Activated naive CD4-positive, alpha-beta T cell treated with anti-CD3 and anti-CD28 coated beads, Interleukin-2, amount 10 ng/mL, durations not matched to agents 7 days and 5 days (primary cell): Measurements from ENCODE around the gene ANKS4B.
A peak's percentile ranks its signal among the peaks of the same experiment; 100 is the strongest.

Experiments used
- CTCF ChIA-PET: fragments of 350-600 bp; sonication (Branson Sonifier 250); formaldehyde crosslinking; loops from one replicate; lab custom pipeline; 2021; ENCODE audit warnings: antibody characterized with exemption; lab: Charles Lee
- DNase-seq: peaks from one replicate; pipeline ENCODE4 v3.0.0-alpha.2; 2020
- H3K27ac Mint-ChIP-seq: one replicate; pipeline ENCODE4 v1.8.0; 2021; ENCODE audit warnings: mild to moderate bottlenecking, moderate library complexity, mixed read lengths
- H3K27me3 Mint-ChIP-seq: one replicate; pipeline ENCODE4 v1.8.0; 2021; ENCODE audit warnings: mild to moderate bottlenecking, mixed read lengths
- H3K36me3 Mint-ChIP-seq: one replicate; pipeline ENCODE4 v1.8.0; 2021; ENCODE audit warnings: mixed read lengths
- H3K4me1 Mint-ChIP-seq: one replicate; pipeline ENCODE4 v1.8.0; 2021; ENCODE audit warnings: mixed read lengths
- H3K4me3 Mint-ChIP-seq: one replicate; pipeline ENCODE4 v1.8.0; 2021; ENCODE audit warnings: mild to moderate bottlenecking, moderate library complexity, mixed read lengths
- H3K9me3 Mint-ChIP-seq: one replicate; pipeline ENCODE4 v1.8.0; 2021; ENCODE audit warnings: mixed read lengths

Gene ANKS4B

DNA sequence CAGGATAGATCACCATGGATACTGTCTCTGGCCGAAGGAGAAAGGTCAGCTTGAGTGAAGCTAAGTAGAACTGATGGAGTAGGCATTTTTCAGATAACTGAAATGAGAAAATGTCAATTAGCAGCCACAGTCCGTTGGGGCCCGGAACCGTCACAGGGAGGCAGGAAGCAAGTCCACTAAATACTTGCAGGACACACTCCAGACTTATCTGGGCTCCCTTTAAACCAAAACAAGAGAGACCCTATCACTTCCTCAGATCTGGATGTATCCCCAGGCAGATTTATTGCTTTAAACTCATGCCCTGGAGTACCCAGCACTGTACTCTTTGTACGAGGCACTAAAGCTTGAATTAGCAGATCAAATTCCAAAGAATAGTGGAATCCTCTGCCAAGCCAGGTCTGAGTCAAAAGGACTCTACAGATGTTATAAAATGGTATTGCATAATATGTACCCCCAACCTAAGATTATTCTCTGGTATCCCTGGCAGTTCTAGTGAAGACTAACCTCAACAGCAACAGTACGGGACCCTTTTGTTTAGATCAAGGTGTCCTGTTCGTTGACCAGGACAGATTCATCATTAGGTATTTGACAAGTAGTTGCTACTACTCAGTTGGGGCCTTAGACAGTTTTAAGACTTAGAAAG lies 30.2 kb upstream of the ANKS4B start:
- Mint-ChIP-seq H3K9me3 (no peaks in the 10 kb centered on the region), H3K27me3 (peaks cover 13% of the 10 kb centered on the region), H3K36me3 (no peaks in the 10 kb centered on the region), H3K4me1 (no peaks in the 10 kb centered on the region), H3K4me3 (no peak overlapping the region), H3K27ac (no peak overlapping the region)
- CTCF ChIA-PET, result no interaction called here
- DNase-seq, result no peak

DNA sequence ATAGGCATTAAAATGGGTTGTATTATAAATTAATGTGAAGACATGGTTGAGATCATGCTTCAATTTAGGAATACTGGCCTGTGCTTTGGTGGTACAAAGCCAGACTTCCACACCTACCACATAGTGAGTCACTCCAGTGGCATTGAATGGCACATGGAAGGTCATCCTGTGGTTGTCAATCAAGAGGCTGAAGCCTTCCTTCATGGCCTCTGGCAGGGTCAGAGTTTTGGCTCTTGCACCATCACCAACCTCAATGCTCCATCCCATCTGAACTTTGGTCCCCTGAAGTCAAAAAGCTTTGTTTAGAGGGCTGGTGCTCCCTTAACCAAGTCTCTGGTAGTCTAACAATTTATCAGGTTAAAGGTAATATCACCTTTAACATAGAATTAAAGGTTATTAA lies 28.2 kb upstream of the ANKS4B start:
- DNase-seq, result no peak
- peaks cover 20% of the 10 kb centered on the region for H3K27me3 Mint-ChIP-seq
- H3K27ac Mint-ChIP-seq, result no peak overlapping the region
- CTCF ChIA-PET, result no interaction called here
- H3K4me1 Mint-ChIP-seq, result no peaks in the 10 kb centered on the region
- H3K4me3 Mint-ChIP-seq, result no peak overlapping the region
- no peaks in the 10 kb centered on the region for H3K9me3 Mint-ChIP-seq
- H3K36me3 Mint-ChIP-seq, result no peaks in the 10 kb centered on the region

DNA sequence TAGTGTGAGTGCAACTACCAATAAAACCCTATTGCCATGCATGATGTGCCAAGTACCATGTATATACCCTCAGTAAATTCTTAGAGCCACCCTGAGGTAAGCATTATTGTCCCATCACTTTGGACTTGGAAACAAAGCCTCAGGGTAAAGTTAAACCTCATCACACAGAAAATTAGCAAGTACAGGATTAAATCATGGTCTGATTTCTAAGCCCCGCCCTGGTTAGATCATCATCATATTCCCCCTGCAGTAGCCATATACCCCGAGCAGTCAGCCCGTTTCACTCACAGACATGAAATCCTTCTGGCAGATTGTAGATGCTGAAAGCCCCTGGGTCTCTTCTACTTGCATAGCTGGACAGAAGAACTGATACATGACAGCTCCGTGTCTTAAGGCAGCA lies 26.9 kb upstream of the ANKS4B start:
- CTCF ChIA-PET, result no interaction called here
- H3K36me3 Mint-ChIP-seq, result no peaks in the 10 kb centered on the region

DNA sequence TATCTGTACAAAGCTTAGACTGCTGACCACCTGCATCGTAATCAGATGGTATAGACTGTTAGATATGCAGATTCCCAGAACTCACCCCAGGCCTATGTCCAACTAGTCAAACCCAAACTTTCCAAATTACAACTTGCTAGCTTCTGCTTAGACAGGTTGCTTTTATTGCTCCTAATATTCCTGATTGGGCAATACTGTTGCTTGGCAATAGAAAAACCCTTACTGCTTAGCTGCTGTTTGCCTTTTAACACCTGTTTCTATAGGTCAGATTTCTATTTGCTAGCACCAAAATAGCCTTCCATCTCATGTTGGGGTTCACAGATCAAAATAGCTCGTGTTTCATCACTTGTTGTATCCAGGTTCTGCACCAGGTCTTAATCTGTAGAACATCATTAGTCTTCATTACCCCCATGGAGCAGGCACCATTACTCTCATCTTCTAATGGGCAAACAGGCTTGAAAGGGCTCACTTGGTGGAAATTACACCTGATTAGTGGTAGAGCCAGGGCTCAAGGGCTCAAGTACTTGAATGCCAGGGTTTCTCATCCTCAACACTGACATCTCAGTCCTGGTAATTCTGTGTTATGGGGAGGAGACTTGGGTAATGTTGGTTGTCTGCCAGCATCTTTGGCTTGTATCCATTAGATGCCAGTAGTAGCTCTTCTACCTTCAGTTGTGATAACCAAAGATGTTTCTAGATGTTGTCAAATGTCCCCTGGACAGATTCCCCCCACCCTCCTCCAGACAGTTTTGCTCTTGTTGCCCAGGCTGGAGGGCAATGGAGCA lies 24.9 kb upstream of the ANKS4B start:
- no peak for DNase-seq
- Mint-ChIP-seq H3K36me3 (no peaks in the 10 kb centered on the region), H3K4me3 (no peak overlapping the region), H3K4me1 (no peaks in the 10 kb centered on the region), H3K27ac (no peak overlapping the region), H3K9me3 (no peaks in the 10 kb centered on the region), H3K27me3 (peaks cover 20% of the 10 kb centered on the region)
- CTCF ChIA-PET, result no interaction called here

More for the DNA sequence above, 26.9 kb upstream of the ANKS4B start:
- no peak overlapping the region for H3K4me3 Mint-ChIP-seq
- no peaks in the 10 kb centered on the region for H3K4me1 Mint-ChIP-seq
- no peak overlapping the region for H3K27ac Mint-ChIP-seq
- peaks cover 20% of the 10 kb centered on the region for H3K27me3 Mint-ChIP-seq
- DNase-seq, result no peak
- H3K9me3 Mint-ChIP-seq, result no peaks in the 10 kb centered on the region

DNA sequence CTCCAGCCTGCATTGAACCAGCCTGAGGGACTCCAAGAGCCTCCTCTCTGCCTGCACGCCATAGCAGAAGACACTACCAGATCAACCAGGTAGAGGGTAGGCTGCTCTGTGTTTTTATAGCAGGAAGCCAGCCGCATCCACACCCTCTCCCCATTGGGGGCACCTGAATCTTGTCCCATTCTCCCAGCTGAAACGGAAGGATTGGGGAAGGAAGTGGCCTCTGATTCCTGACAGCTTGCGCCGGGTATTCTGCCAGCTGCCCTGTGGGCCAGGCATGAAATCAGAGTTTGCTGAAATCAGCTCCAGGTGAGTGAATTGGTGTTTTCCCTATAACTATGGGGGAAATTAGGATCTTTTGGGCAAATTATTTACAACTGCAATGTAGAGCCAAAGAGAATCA lies 22.0 kb upstream of the ANKS4B start, which contains the start of gene ZP2:
Gene ZP2 (minus strand): TSS at position 89 of the 400 bp plus-strand sequence. CDS start 27 bp downstream, at position 62.
- CTCF ChIA-PET, result no interaction called here
- H3K4me3 Mint-ChIP-seq, result no peak within 1 kb of the TSS
- DNase-seq, result no peak
- no peaks in the 10 kb centered on the region for H3K9me3 Mint-ChIP-seq
- no peak within 1 kb of the TSS for H3K27ac Mint-ChIP-seq
- H3K4me1 Mint-ChIP-seq, result no peaks in the 10 kb centered on the region
- H3K27me3 Mint-ChIP-seq, result peaks cover 25% of the 10 kb centered on the region
- no peaks in the 10 kb centered on the region for H3K36me3 Mint-ChIP-seq

DNA sequence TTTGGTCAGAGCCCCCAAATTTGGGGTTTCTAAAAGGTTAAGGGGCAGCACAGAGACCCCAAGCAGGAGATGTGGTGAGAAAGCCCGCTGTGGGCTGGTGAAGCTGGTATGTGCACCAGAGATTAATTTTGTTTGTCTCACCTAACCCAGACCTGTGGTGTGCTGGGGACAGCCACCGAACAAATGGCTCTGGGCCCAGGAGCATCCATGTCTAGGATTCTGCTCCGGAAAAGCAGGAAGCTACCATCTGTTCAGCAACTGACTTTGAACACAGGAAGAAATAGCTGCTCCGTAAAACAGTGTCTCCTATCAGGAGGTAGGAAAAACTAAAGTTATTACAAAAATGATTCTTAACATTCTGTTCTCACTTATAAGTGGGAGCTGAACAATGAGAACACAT lies 19.4 kb upstream of the ANKS4B start:
- Mint-ChIP-seq H3K27me3 (peaks cover 34% of the 10 kb centered on the region), H3K27ac (no peak overlapping the region), H3K4me1 (no peaks in the 10 kb centered on the region), H3K36me3 (no peaks in the 10 kb centered on the region), H3K4me3 (no peak overlapping the region), H3K9me3 (no peaks in the 10 kb centered on the region)
- CTCF ChIA-PET, result no interaction called here
- no peak for DNase-seq

DNA sequence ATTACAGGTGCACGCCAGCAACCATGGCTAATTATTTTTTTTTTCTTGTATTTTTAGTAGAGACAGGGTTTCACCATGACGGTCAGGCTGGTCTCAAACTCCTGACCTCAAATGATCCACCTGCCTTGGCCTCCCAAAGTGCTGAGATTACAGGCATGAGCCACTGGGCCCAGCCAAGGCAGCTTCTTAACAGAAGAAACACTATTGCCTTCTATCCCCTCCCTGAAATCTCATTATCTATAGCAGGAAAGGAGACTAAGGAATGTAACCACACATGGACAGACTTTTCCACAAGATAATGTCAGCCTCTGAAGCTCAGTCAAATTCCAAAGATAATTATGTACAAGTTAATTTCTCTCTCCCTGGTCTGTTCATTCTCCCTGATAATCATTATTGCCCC lies 16.4 kb upstream of the ANKS4B start:
- H3K27ac Mint-ChIP-seq, result no peak overlapping the region
- H3K27me3 Mint-ChIP-seq, result peaks cover 23% of the 10 kb centered on the region
- H3K4me3 Mint-ChIP-seq, result no peak overlapping the region
- H3K9me3 Mint-ChIP-seq, result no peaks in the 10 kb centered on the region
- H3K4me1 Mint-ChIP-seq, result no peaks in the 10 kb centered on the region
- DNase-seq, result no peak
- CTCF ChIA-PET, result no interaction called here
- H3K36me3 Mint-ChIP-seq, result no peaks in the 10 kb centered on the region

DNA sequence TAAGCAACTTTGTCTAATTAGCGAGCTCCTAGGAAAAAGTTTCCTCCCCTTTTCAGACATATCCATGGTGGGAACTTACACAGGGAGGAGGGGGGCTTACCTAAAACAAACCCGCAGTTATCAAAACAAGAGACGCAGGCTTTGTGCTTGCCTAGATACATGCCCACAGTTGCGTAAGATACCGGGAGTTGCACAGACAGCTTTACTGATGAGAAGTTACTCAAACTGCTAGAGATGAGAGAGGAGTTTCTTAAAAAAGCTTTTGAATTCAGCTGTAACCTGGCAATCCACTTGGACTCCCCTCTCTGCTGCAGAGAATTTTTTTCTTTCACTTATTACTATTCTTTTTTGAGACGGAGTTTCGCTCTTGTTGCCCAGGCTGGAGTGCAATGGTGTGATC lies 15.3 kb upstream of the ANKS4B start:
- H3K4me3 Mint-ChIP-seq, result no peak overlapping the region
- DNase-seq, result no peak
- peaks cover 3% of the 10 kb centered on the region for H3K4me1 Mint-ChIP-seq
- H3K36me3 Mint-ChIP-seq, result no peaks in the 10 kb centered on the region
- no peaks in the 10 kb centered on the region for H3K9me3 Mint-ChIP-seq
- H3K27me3 Mint-ChIP-seq, result peaks cover 25% of the 10 kb centered on the region
- CTCF ChIA-PET, result no interaction called here
- H3K27ac Mint-ChIP-seq, result no peak overlapping the region

DNA sequence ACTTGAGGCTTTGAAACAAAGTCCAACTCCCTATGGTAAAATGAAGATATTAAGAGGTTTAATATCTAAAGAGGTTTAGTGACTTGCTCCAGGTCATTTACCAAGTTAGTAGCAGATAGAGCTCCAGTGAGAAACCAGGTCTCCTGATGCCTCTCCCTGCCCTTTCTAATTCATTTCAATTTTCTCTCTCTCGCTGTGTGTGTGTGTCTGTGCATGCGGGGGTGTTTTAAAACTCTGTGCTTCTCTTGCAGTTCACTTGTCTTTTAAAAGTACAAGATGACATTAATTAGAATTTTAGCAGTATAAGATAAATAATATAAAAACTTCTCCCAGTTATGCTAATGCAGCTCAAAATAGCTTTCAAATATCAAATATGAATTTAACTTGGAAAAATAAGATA lies 13.9 kb upstream of the ANKS4B start:
- Mint-ChIP-seq H3K27ac (no peak overlapping the region), H3K9me3 (no peaks in the 10 kb centered on the region), H3K27me3 (peaks cover 21% of the 10 kb centered on the region), H3K36me3 (no peaks in the 10 kb centered on the region), H3K4me1 (peaks cover 12% of the 10 kb centered on the region), H3K4me3 (no peak overlapping the region)
- DNase-seq, result no peak
- CTCF ChIA-PET, result interaction anchor here (0.6 to 1.2 kb wide), 2 partner anchors 8 to 31 kb away, joined by 3 read pairs; no protein-coding TSS in a partner anchor

DNA sequence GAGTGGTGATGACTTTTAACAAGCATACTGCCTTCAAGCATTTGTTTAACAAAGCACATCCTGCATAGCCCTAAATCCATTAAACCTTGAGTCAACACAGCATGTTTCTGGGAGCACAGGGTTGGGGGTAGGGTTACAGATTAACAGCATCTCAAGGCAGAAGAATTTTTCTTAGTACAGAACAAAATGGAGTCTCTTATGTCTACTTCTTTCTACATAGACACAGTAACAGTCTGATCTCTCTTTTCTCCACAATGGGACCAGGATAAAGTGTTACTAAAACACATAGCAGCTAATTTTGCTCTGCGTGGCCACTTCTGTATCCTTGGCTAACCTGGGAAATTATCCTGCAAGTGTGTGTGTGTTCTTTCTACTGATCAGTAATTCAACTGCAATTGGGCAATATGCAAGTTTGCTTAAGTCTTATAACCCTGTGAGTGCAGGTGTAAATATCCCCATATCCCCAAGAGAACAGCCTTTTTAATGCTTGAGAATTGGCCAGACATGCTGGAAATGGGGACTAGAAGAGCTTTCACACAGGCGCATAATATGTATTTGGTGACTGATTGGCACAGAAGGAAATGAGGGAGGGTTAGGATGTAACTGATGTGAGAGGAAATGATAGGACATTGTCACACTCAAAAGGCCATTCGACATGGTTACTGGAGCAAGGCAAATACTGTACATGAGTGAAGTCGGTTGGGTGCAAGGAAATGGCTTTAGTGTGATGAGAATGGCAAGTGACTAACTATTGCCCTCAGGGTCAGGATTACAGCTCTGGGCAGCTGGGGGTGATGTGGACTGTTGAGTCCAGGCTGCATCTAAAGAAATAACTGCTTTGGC lies 10.8 kb upstream of the ANKS4B start:
- Mint-ChIP-seq H3K27ac (no peak overlapping the region), H3K27me3 (peaks cover 25% of the 10 kb centered on the region), H3K4me3 (no peak overlapping the region), H3K36me3 (no peaks in the 10 kb centered on the region), H3K9me3 (no peaks in the 10 kb centered on the region), H3K4me1 (peaks cover 23% of the 10 kb centered on the region)
- DNase-seq, result no peak
- CTCF ChIA-PET, result no interaction called here

DNA sequence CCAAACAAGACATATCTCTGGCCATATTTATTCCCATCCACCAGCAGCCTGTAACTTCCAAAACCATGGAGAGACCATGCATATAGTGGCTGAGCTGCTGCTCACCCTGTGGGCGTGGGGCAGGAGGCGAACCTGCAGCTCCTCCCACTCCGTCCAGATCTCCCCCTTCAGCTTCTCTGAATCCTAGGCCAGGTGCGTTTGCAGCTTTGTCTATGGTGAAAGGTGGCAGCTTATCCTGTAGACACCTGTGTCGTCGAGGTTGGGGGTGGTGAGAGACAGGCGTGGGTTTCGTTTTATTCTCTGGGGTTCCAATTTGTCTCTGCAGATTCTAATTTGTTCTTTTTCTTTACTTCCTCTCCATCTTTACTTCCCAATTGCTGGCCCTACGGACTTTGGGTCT lies 9.7 kb upstream of the ANKS4B start:
- Mint-ChIP-seq H3K4me3 (no peak overlapping the region), H3K36me3 (no peaks in the 10 kb centered on the region), H3K9me3 (no peaks in the 10 kb centered on the region), H3K4me1 (peaks cover 23% of the 10 kb centered on the region), H3K27me3 (peaks cover 27% of the 10 kb centered on the region), H3K27ac (no peak overlapping the region)
- DNase-seq, result no peak
- CTCF ChIA-PET, result no interaction called here

DNA sequence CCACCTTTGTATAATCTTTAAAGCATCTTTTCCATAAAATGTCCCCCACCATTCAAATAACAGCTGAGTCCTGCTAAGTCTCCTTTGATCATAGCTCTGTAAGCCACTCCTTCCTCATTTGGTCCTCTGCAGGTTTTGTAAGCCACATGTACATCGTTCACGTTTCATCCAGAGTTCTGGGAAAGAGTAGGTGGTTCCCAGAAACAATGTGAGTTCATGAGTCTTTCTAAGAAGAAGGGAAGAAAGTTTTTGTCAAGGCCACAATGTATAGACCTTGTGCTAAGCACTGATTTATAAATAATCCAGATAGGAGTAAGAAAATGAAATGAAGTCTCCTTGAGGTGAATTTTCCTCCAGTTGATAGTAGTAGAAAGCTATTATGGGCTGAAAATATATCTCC lies 8.7 kb upstream of the ANKS4B start:
- H3K9me3 Mint-ChIP-seq, result no peaks in the 10 kb centered on the region
- no peak overlapping the region for H3K4me3 Mint-ChIP-seq
- no peaks in the 10 kb centered on the region for H3K36me3 Mint-ChIP-seq
- H3K4me1 Mint-ChIP-seq, result peaks cover 23% of the 10 kb centered on the region
- H3K27ac Mint-ChIP-seq, result no peak overlapping the region
- DNase-seq, result peak; percentile 29
- CTCF ChIA-PET, result no interaction called here
- peaks cover 24% of the 10 kb centered on the region for H3K27me3 Mint-ChIP-seq

DNA sequence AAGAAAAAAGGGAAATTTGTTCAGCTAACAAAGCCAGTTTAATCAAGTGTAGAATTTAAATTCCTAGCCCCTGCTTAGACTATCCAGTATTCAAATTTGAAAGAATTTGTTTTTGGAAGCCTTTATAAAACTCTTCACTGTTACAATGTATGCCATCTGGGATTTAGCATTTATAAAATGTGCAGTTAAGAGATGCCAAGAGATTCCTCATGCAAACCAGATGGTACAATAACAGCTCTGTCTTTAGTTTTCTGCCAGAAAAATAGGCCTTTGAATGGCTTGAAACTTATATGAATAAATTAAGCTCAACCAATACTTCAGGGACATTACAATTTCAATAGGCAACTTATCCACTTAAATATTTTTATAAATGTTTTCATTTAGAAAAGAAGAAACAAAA lies 6.8 kb upstream of the ANKS4B start:
- CTCF ChIA-PET, result no interaction called here
- peaks cover 23% of the 10 kb centered on the region for H3K4me1 Mint-ChIP-seq
- H3K4me3 Mint-ChIP-seq, result no peak overlapping the region
- no peaks in the 10 kb centered on the region for H3K9me3 Mint-ChIP-seq
- peaks cover 30% of the 10 kb centered on the region for H3K27me3 Mint-ChIP-seq
- no peaks in the 10 kb centered on the region for H3K36me3 Mint-ChIP-seq
- no peak overlapping the region for H3K27ac Mint-ChIP-seq
- DNase-seq, result no peak

DNA sequence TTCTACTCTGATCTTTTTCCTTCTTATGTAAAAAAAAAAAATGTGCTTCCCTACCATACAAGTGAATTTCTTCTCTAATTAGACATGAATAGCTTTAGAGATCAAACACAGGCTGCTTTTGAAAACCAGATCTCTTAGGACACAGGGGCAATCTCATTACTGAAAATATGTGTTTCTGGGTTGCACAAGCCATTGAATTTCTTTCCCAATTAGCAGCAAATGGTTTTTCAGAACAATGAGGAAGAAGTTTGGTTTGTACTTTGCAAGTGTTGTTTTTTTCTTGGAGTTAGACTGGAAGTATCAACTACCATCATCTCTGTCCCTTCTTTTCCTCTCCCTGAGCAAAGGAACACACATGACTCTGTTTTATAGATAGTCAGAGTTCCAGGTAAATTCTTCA lies 5.6 kb upstream of the ANKS4B start:
- H3K9me3 Mint-ChIP-seq, result no peaks in the 10 kb centered on the region
- CTCF ChIA-PET, result interaction anchor here (0.7 kb wide), 1 partner anchor 9 kb away, joined by 3 read pairs; no protein-coding TSS in a partner anchor
- H3K27ac Mint-ChIP-seq, result no peak overlapping the region

More for the DNA sequence above, 5.6 kb upstream of the ANKS4B start:
- Mint-ChIP-seq H3K4me3 (no peak overlapping the region), H3K27me3 (peaks cover 25% of the 10 kb centered on the region), H3K36me3 (no peaks in the 10 kb centered on the region), H3K4me1 (peaks cover 22% of the 10 kb centered on the region)
- no peak for DNase-seq
